Measurements from ENCODE around the gene PRKCE. TPM values are rescaled to one million over a fixed set of nuclear protein-coding genes. Genes with fewer than 3 reads are reported as not detected.

Gene PRKCE
- total RNA-seq, 1 experiment from 2014 or later, result 21.7 TPM

- Histone ChIP-seq H3K36me3 (ENCODE audit: low read depth) (no peaks in the 10 kb centered on the region), H3F3A (ENCODE audit: insufficient read depth, low read depth) (peaks cover 4% of the 10 kb centered on the region; the same call in 1 of the 2 replicates), H3K4me2 (no peak overlapping the region), H4K20me1 (ENCODE audit: insufficient read depth) (no peaks in the 10 kb centered on the region), H3K27ac (no peak overlapping the region), H3K4me3 (no peak overlapping the region), H3K79me2 (ENCODE audit: low read depth) (no peaks in the 10 kb centered on the region), H2AFZ (no peak overlapping the region), H3K27me3 (ENCODE audit: insufficient read depth, low read depth) (no peaks in the 10 kb centered on the region), H3K9me2 (ENCODE audit: insufficient read depth) (no peaks in the 10 kb centered on the region), H3K9me3 (ENCODE audit: insufficient read depth, low read depth) (no peaks in the 10 kb centered on the region), H3K4me1 (replicated peaks; ENCODE audit: insufficient read depth) (no peaks in the 10 kb centered on the region)
- TF ChIP-seq CTCF (conservative IDR thresholded peaks at IDR 0.05) (no peak), EZH2 (IDR thresholded peaks at IDR 0.05; ENCODE audit: low read depth) (no peak)
- ChIA-PET CTCF (no interaction called here), POLR2A (ENCODE audit: unreplicated experiment) (no interaction called here)
- intact Hi-C loops (cut with micrococcal nuclease; ENCODE audit: unreplicated experiment), result loop anchor here (5.0 kb wide), 1 partner anchor 212 kb away; the partner anchor contains the start of gene PRKCE
- no peak for DNase-seq
- no TSS peak for BruUV-seq (replicated peaks)
Measured at GRCh38 chr2:45864121-45864520, 212.6 kb downstream of the PRKCE start.

- POLR2A ChIA-PET (ENCODE audit: unreplicated experiment), result interaction anchor here (0.6 kb wide), 1 partner anchor 330 kb away, joined by 5 read pairs; no protein-coding TSS in a partner anchor
- no peaks in the 10 kb centered on the region for H4K20me1 ChIP-seq (ENCODE audit: insufficient read depth)
- no peaks in the 10 kb centered on the region for H3K36me3 ChIP-seq (ENCODE audit: low read depth)
- H3K4me1 ChIP-seq (replicated peaks; ENCODE audit: insufficient read depth), result no peaks in the 10 kb centered on the region
- peaks cover 5% of the 10 kb centered on the region; the same call in 1 of the 2 replicates for H3F3A ChIP-seq (ENCODE audit: insufficient read depth, low read depth)
- no peak for TF ChIP-seq EZH2 (IDR thresholded peaks at IDR 0.05; ENCODE audit: low read depth)
- no peak for TF ChIP-seq CTCF (conservative IDR thresholded peaks at IDR 0.05)
- no peak for DNase-seq
- BruUV-seq (replicated peaks), result no TSS peak
- no peaks in the 10 kb centered on the region for H3K27me3 ChIP-seq (ENCODE audit: insufficient read depth, low read depth)
- no peak overlapping the region for H2AFZ ChIP-seq
- intact Hi-C loops (cut with micrococcal nuclease; ENCODE audit: unreplicated experiment), result no loop called here
- no peak overlapping the region for H3K4me2 ChIP-seq
- H3K27ac ChIP-seq, result no peak overlapping the region
- CTCF ChIA-PET, result interaction anchor here (0.6 kb wide), 1 partner anchor 620 kb away, joined by 3 read pairs; no protein-coding TSS in a partner anchor
- no peaks in the 10 kb centered on the region for H3K9me3 ChIP-seq (ENCODE audit: insufficient read depth, low read depth)
- no peaks in the 10 kb centered on the region for H3K9me2 ChIP-seq (ENCODE audit: insufficient read depth)
- H3K79me2 ChIP-seq (ENCODE audit: low read depth), result no peaks in the 10 kb centered on the region
- H3K4me3 ChIP-seq, result no peak overlapping the region
Measured at GRCh38 chr2:45867349-45867748, 215.9 kb downstream of the PRKCE start.

- Histone ChIP-seq H2AFZ (no peak overlapping the region), H4K20me1 (ENCODE audit: insufficient read depth) (no peaks in the 10 kb centered on the region), H3K27me3 (ENCODE audit: insufficient read depth, low read depth) (no peaks in the 10 kb centered on the region), H3K36me3 (ENCODE audit: low read depth) (no peaks in the 10 kb centered on the region), H3K27ac (no peak overlapping the region), H3K4me1 (replicated peaks; ENCODE audit: insufficient read depth) (no peaks in the 10 kb centered on the region), H3F3A (ENCODE audit: insufficient read depth, low read depth) (peaks cover 5% of the 10 kb centered on the region; the same call in 1 of the 2 replicates), H3K4me2 (no peak overlapping the region), H3K9me3 (ENCODE audit: insufficient read depth, low read depth) (no peaks in the 10 kb centered on the region), H3K4me3 (no peak overlapping the region), H3K9me2 (ENCODE audit: insufficient read depth) (no peaks in the 10 kb centered on the region), H3K79me2 (ENCODE audit: low read depth) (no peaks in the 10 kb centered on the region)
- intact Hi-C loops (cut with micrococcal nuclease; ENCODE audit: unreplicated experiment), result no loop called here
- TF ChIP-seq CTCF (conservative IDR thresholded peaks at IDR 0.05) (no peak), EZH2 (IDR thresholded peaks at IDR 0.05; ENCODE audit: low read depth) (no peak)
- ChIA-PET CTCF (no interaction called here), POLR2A (ENCODE audit: unreplicated experiment) (interaction anchor here (0.6 kb wide), 1 partner anchor 330 kb away, joined by 5 read pairs; no protein-coding TSS in a partner anchor)
- BruUV-seq (replicated peaks), result no TSS peak
- no peak for DNase-seq
Measured at GRCh38 chr2:45867800-45868199, 216.3 kb downstream of the PRKCE start.
